ENCODE measurements around the gene MRPL2.

Gene MRPL2

GRCh38 chr6:43059168-43060033 is at the start of gene MRPL2, which contains the start of gene KLC4:
TSS of gene MRPL2 (minus strand) at chr6:43059434. CDS start at chr6:43059381, 53 bp downstream.
TSS of gene KLC4 (plus strand) at chr6:43059631. CDS start at chr6:43061336, 1,705 bp downstream.
- Histone ChIP-seq H3K27ac (ENCODE audit: low read depth in 2 of 2, low read length in 2 of 2) (peak within 1 kb of the TSS; percentile 92 to 99), H3K27me3 (ENCODE audit: control insufficient read depth in 2 of 2, insufficient read depth in 2 of 2, low read length in 2 of 2) (no peaks in the 10 kb centered on the region), H3K36me3 (ENCODE audit: control insufficient read depth in 2 of 2, insufficient read depth in 2 of 2, low read length in 2 of 2) (peaks cover 28 to 29% of the 10 kb centered on the region in 2 donors), H3K4me1 (ENCODE audit: control insufficient read depth in 2 of 2, insufficient read depth in 2 of 2, low read length in 2 of 2) (peaks cover 18 to 32% of the 10 kb centered on the region in 2 donors), H3K4me3 (ENCODE audit: low read length in 2 of 2) (peak within 1 kb of the TSS; percentile 94 to 99), H3K9ac (ENCODE audit: low read depth in 1 of 2, low read length in 2 of 2) (peak within 1 kb of the TSS; percentile 93 to 99), H3K9me3 (ENCODE audit: control insufficient read depth in 2 of 2, low read length in 2 of 2) (no peaks in the 10 kb centered on the region)

- Histone ChIP-seq H3K27ac (ENCODE audit: low read depth in 2 of 2, low read length in 2 of 2) (no peak overlapping the region), H3K36me3 (ENCODE audit: control insufficient read depth in 2 of 2, insufficient read depth in 2 of 2, low read length in 2 of 2) (no peaks in the 10 kb centered on the region), H3K27me3 (ENCODE audit: control insufficient read depth in 2 of 2, insufficient read depth in 2 of 2, low read length in 2 of 2) (no peaks in the 10 kb centered on the region), H3K9me3 (ENCODE audit: control insufficient read depth in 2 of 2, low read length in 2 of 2) (no peaks in the 10 kb centered on the region), H3K4me1 (ENCODE audit: control insufficient read depth in 2 of 2, insufficient read depth in 2 of 2, low read length in 2 of 2) (no peaks in the 10 kb centered on the region), H3K4me3 (ENCODE audit: low read length in 2 of 2) (no peak overlapping the region), H3K9ac (ENCODE audit: low read depth in 1 of 2, low read length in 2 of 2) (no peak overlapping the region)
Measured at GRCh38 chr6:43107344-43108062, 48.3 kb upstream of the MRPL2 start.

GRCh38 chr6:43105538-43106222 is 46.4 kb upstream of the MRPL2 start:
- H3K4me1 ChIP-seq (ENCODE audit: control insufficient read depth in 2 of 2, insufficient read depth in 2 of 2, low read length in 2 of 2) = no peaks in the 10 kb centered on the region
- H3K27me3 ChIP-seq (ENCODE audit: control insufficient read depth in 2 of 2, insufficient read depth in 2 of 2, low read length in 2 of 2) = no peaks in the 10 kb centered on the region
- no peak overlapping the region for H3K4me3 ChIP-seq (ENCODE audit: low read length in 2 of 2)
- no peaks in the 10 kb centered on the region for H3K9me3 ChIP-seq (ENCODE audit: control insufficient read depth in 2 of 2, low read length in 2 of 2)
- H3K9ac ChIP-seq (ENCODE audit: low read depth in 1 of 2, low read length in 2 of 2) = no peak overlapping the region
- H3K36me3 ChIP-seq (ENCODE audit: control insufficient read depth in 2 of 2, insufficient read depth in 2 of 2, low read length in 2 of 2) = no peaks in the 10 kb centered on the region
- no peak overlapping the region for H3K27ac ChIP-seq (ENCODE audit: low read depth in 2 of 2, low read length in 2 of 2)

GRCh38 chr6:43103253-43103876 is 44.1 kb upstream of the MRPL2 start:
- Histone ChIP-seq H3K36me3 (ENCODE audit: control insufficient read depth in 2 of 2, insufficient read depth in 2 of 2, low read length in 2 of 2) (no peaks in the 10 kb centered on the region), H3K4me1 (ENCODE audit: control insufficient read depth in 2 of 2, insufficient read depth in 2 of 2, low read length in 2 of 2) (no peaks in the 10 kb centered on the region), H3K27ac (ENCODE audit: low read depth in 2 of 2, low read length in 2 of 2) (no peak overlapping the region), H3K27me3 (ENCODE audit: control insufficient read depth in 2 of 2, insufficient read depth in 2 of 2, low read length in 2 of 2) (no peaks in the 10 kb centered on the region), H3K9ac (ENCODE audit: low read depth in 1 of 2, low read length in 2 of 2) (no peak overlapping the region), H3K9me3 (ENCODE audit: control insufficient read depth in 2 of 2, low read length in 2 of 2) (no peaks in the 10 kb centered on the region), H3K4me3 (ENCODE audit: low read length in 2 of 2) (no peak overlapping the region)

GRCh38 chr6:43101497-43101896 is 42.3 kb upstream of the MRPL2 start:
- Histone ChIP-seq H3K9me3 (ENCODE audit: control insufficient read depth in 2 of 2, low read length in 2 of 2) (no peaks in the 10 kb centered on the region), H3K36me3 (ENCODE audit: control insufficient read depth in 2 of 2, insufficient read depth in 2 of 2, low read length in 2 of 2) (no peaks in the 10 kb centered on the region), H3K4me3 (ENCODE audit: low read length in 2 of 2) (no peak overlapping the region), H3K9ac (ENCODE audit: low read depth in 1 of 2, low read length in 2 of 2) (no peak overlapping the region), H3K27me3 (ENCODE audit: control insufficient read depth in 2 of 2, insufficient read depth in 2 of 2, low read length in 2 of 2) (no peaks in the 10 kb centered on the region), H3K4me1 (ENCODE audit: control insufficient read depth in 2 of 2, insufficient read depth in 2 of 2, low read length in 2 of 2) (peaks cover 3% of the 10 kb centered on the region in 2 donors), H3K27ac (ENCODE audit: low read depth in 2 of 2, low read length in 2 of 2) (no peak overlapping the region)

- Histone ChIP-seq H3K27me3 (ENCODE audit: control insufficient read depth in 2 of 2, insufficient read depth in 2 of 2, low read length in 2 of 2) (no peaks in the 10 kb centered on the region), H3K4me1 (ENCODE audit: control insufficient read depth in 2 of 2, insufficient read depth in 2 of 2, low read length in 2 of 2) (peaks cover 3 to 10% of the 10 kb centered on the region in 2 donors), H3K4me3 (ENCODE audit: low read length in 2 of 2) (no peak overlapping the region), H3K27ac (ENCODE audit: low read depth in 2 of 2, low read length in 2 of 2) (no peak overlapping the region), H3K9me3 (ENCODE audit: control insufficient read depth in 2 of 2, low read length in 2 of 2) (no peaks in the 10 kb centered on the region), H3K36me3 (ENCODE audit: control insufficient read depth in 2 of 2, insufficient read depth in 2 of 2, low read length in 2 of 2) (no peaks in the 10 kb centered on the region), H3K9ac (ENCODE audit: low read depth in 1 of 2, low read length in 2 of 2) (no peak overlapping the region)
Measured at GRCh38 chr6:43097502-43097901, 38.3 kb upstream of the MRPL2 start.

- Histone ChIP-seq H3K36me3 (ENCODE audit: control insufficient read depth in 2 of 2, insufficient read depth in 2 of 2, low read length in 2 of 2) (no peaks in the 10 kb centered on the region), H3K27ac (ENCODE audit: low read depth in 2 of 2, low read length in 2 of 2) (no peak overlapping the region), H3K4me3 (ENCODE audit: low read length in 2 of 2) (no peak overlapping the region), H3K27me3 (ENCODE audit: control insufficient read depth in 2 of 2, insufficient read depth in 2 of 2, low read length in 2 of 2) (no peaks in the 10 kb centered on the region), H3K4me1 (ENCODE audit: control insufficient read depth in 2 of 2, insufficient read depth in 2 of 2, low read length in 2 of 2) (peaks cover 3 to 10% of the 10 kb centered on the region in 2 donors), H3K9me3 (ENCODE audit: control insufficient read depth in 2 of 2, low read length in 2 of 2) (no peaks in the 10 kb centered on the region), H3K9ac (ENCODE audit: low read depth in 1 of 2, low read length in 2 of 2) (no peak overlapping the region)
Measured at GRCh38 chr6:43097098-43097489, 37.9 kb upstream of the MRPL2 start.

GRCh38 chr6:43096451-43097097 is 37.3 kb upstream of the MRPL2 start:
- peak overlapping the region in 1 of 2 donors; percentile 28 for H3K9ac ChIP-seq (ENCODE audit: low read depth in 1 of 2, low read length in 2 of 2)

GRCh38 chr6:43095939-43096338 is 36.7 kb upstream of the MRPL2 start:
- no peak overlapping the region for H3K27ac ChIP-seq (ENCODE audit: low read depth in 2 of 2, low read length in 2 of 2)

More at GRCh38 chr6:43096451-43097097, 37.3 kb upstream of the MRPL2 start:
- H3K36me3 ChIP-seq (ENCODE audit: control insufficient read depth in 2 of 2, insufficient read depth in 2 of 2, low read length in 2 of 2) = no peaks in the 10 kb centered on the region
- no peak overlapping the region for H3K4me3 ChIP-seq (ENCODE audit: low read length in 2 of 2)
- no peaks in the 10 kb centered on the region for H3K27me3 ChIP-seq (ENCODE audit: control insufficient read depth in 2 of 2, insufficient read depth in 2 of 2, low read length in 2 of 2)
- peaks cover 3 to 10% of the 10 kb centered on the region in 2 donors for H3K4me1 ChIP-seq (ENCODE audit: control insufficient read depth in 2 of 2, insufficient read depth in 2 of 2, low read length in 2 of 2)
- no peaks in the 10 kb centered on the region for H3K9me3 ChIP-seq (ENCODE audit: control insufficient read depth in 2 of 2, low read length in 2 of 2)
- H3K27ac ChIP-seq (ENCODE audit: low read depth in 2 of 2, low read length in 2 of 2) = no peak overlapping the region

More at GRCh38 chr6:43095939-43096338, 36.7 kb upstream of the MRPL2 start:
- peaks cover 3 to 10% of the 10 kb centered on the region in 2 donors for H3K4me1 ChIP-seq (ENCODE audit: control insufficient read depth in 2 of 2, insufficient read depth in 2 of 2, low read length in 2 of 2)
- H3K4me3 ChIP-seq (ENCODE audit: low read length in 2 of 2) = no peak overlapping the region
- no peaks in the 10 kb centered on the region for H3K36me3 ChIP-seq (ENCODE audit: control insufficient read depth in 2 of 2, insufficient read depth in 2 of 2, low read length in 2 of 2)
- H3K9me3 ChIP-seq (ENCODE audit: control insufficient read depth in 2 of 2, low read length in 2 of 2) = no peaks in the 10 kb centered on the region
- peak overlapping the region in 1 of 2 donors; percentile 28 for H3K9ac ChIP-seq (ENCODE audit: low read depth in 1 of 2, low read length in 2 of 2)
- H3K27me3 ChIP-seq (ENCODE audit: control insufficient read depth in 2 of 2, insufficient read depth in 2 of 2, low read length in 2 of 2) = no peaks in the 10 kb centered on the region
